Liver (tissue), 9 donors: ENCODE measurements around the gene CPNE4. TPM values are rescaled to one million over a fixed set of nuclear protein-coding genes. Genes with fewer than 3 reads are reported as not detected.

Experiments
- DNase-seq: peaks from one replicate; pipeline ENCODE4 v3.0.0-alpha.2; 2017; ENCODE audit warnings: low spot score
- H3K27ac ChIP-seq, 2 donors: one replicate each; pipeline ENCODE4 v1.7.0; 2013; ENCODE audit warnings: inconsistent platforms in 2 of 2, low read length in 2 of 2, control low read depth in 1 of 2, low read depth in 1 of 2, mild to moderate bottlenecking in 1 of 2
- H3K27me3 ChIP-seq, 4 donors: one replicate each; pipeline versions ENCODE4 v1.6.1 to v1.7.0; 2013; ENCODE audit warnings: low read length in 3 of 4, inconsistent platforms in 1 of 4, mild to moderate bottlenecking in 1 of 4, moderate library complexity in 1 of 4; ENCODE audit not compliant: control insufficient read depth in 4 of 4, insufficient read depth in 4 of 4
- H3K36me3 ChIP-seq, 4 donors: one replicate each; pipeline versions ENCODE4 v1.6.1 to v1.7.0; 2013; ENCODE audit warnings: low read length in 3 of 4, mild to moderate bottlenecking in 3 of 4, low read depth in 1 of 4, moderate library complexity in 1 of 4; ENCODE audit not compliant: control insufficient read depth in 4 of 4, insufficient read depth in 3 of 4
- H3K4me1 ChIP-seq, 4 donors: one replicate each; pipeline versions ENCODE4 v1.6.1 to v1.7.0; 2013; ENCODE audit warnings: low read length in 3 of 4, mild to moderate bottlenecking in 3 of 4, moderate library complexity in 1 of 4; ENCODE audit not compliant: control insufficient read depth in 4 of 4, insufficient read depth in 4 of 4
- H3K4me3 ChIP-seq, 3 donors: one replicate each; pipeline versions ENCODE4 v1.6.1 to v1.7.0; 2013; ENCODE audit warnings: low read length in 3 of 3, control low read depth in 1 of 3, low read depth in 1 of 3, mild to moderate bottlenecking in 1 of 3
- H3K9ac ChIP-seq, 2 donors: one replicate each; pipeline ENCODE4 v1.7.0; 2013; ENCODE audit warnings: low read length in 2 of 2, mild to moderate bottlenecking in 2 of 2, moderate library complexity in 2 of 2, control low read depth in 1 of 2, low read depth in 1 of 2
- H3K9me3 ChIP-seq, 4 donors: one replicate each; pipeline versions ENCODE4 v1.6.1 to v1.7.0; 2013; ENCODE audit warnings: low read length in 3 of 4; ENCODE audit not compliant: control insufficient read depth in 4 of 4
- ATF3 ChIP-seq: IDR thresholded peaks from 2 replicates; pipeline ENCODE4 v1.6.1; 2016; ENCODE audit warnings: antibody characterized with exemption
- CTCF ChIP-seq: fragments of 150-350 bp; IDR thresholded peaks from 2 replicates; pipeline ENCODE4 v1.5.1; 2017; ENCODE audit warnings: improper control_type of control experiment, low read depth, low read length; ENCODE audit not compliant: missing input control
- EGR1 ChIP-seq, 2 donors: IDR thresholded peaks; 2 replicates each; pipeline ENCODE4 v1.6.1; 2016 to 2018; ENCODE audit warnings: antibody characterized with exemption in 2 of 2, low read depth in 2 of 2
- FOXA1 ChIP-seq: IDR thresholded peaks from 2 replicates; pipeline ENCODE4 v1.6.1; 2016; ENCODE audit warnings: antibody characterized with exemption
- FOXA2 ChIP-seq: IDR thresholded peaks from 2 replicates; pipeline ENCODE4 v1.6.1; 2016; ENCODE audit warnings: antibody characterized with exemption
- GABPA ChIP-seq, 2 donors: IDR thresholded peaks in 1 of 2; conservative IDR thresholded peaks in 1 of 2; 2 replicates each; pipeline ENCODE4 v1.6.1; 2016; ENCODE audit warnings: antibody characterized with exemption in 2 of 2, mild to moderate bottlenecking in 1 of 2, moderate library complexity in 1 of 2
- HNF4A ChIP-seq, 2 donors: conservative IDR thresholded peaks; 2 replicates each; pipeline ENCODE4 v1.6.1; 2016; ENCODE audit warnings: antibody characterized with exemption in 2 of 2, mild to moderate bottlenecking in 2 of 2
- HNF4G ChIP-seq: IDR thresholded peaks from 2 replicates; pipeline ENCODE4 v1.6.1; 2016; ENCODE audit warnings: antibody characterized with exemption
- JUND ChIP-seq, 2 donors: IDR thresholded peaks; 2 replicates each; pipeline ENCODE4 v1.6.1; 2016; ENCODE audit warnings: antibody characterized with exemption in 2 of 2
- MAX ChIP-seq: IDR thresholded peaks from 2 replicates; pipeline ENCODE4 v1.6.1; 2016; ENCODE audit warnings: antibody characterized with exemption
- NR2F2 ChIP-seq: IDR thresholded peaks from 2 replicates; pipeline ENCODE4 v1.6.1; 2016; ENCODE audit warnings: antibody characterized with exemption
- RAD21 ChIP-seq, 2 donors: IDR thresholded peaks; 2 replicates each; pipeline ENCODE4 v1.6.1; 2016; ENCODE audit warnings: antibody characterized with exemption in 2 of 2, mild to moderate bottlenecking in 2 of 2
- REST ChIP-seq: IDR thresholded peaks from 2 replicates; pipeline ENCODE4 v1.6.1; 2016; ENCODE audit warnings: antibody characterized with exemption, mild to moderate bottlenecking
- RXRA ChIP-seq, 2 donors: IDR thresholded peaks; 2 replicates each; pipeline ENCODE4 v1.6.1; 2017 to 2018; ENCODE audit warnings: antibody characterized with exemption in 2 of 2, mild to moderate bottlenecking in 1 of 2
- SP1 ChIP-seq: IDR thresholded peaks from 2 replicates; pipeline ENCODE4 v1.6.1; 2018; ENCODE audit warnings: antibody characterized with exemption, mild to moderate bottlenecking
- TAF1 ChIP-seq: conservative IDR thresholded peaks from 2 replicates; pipeline ENCODE4 v1.6.1; 2016; ENCODE audit warnings: antibody characterized with exemption, mild to moderate bottlenecking
- YY1 ChIP-seq: IDR thresholded peaks from 2 replicates; pipeline ENCODE4 v1.6.1; 2016; ENCODE audit warnings: antibody characterized with exemption, mild to moderate bottlenecking
- ZBTB33 ChIP-seq: IDR thresholded peaks from 2 replicates; pipeline ENCODE4 v1.6.1; 2016; ENCODE audit warnings: antibody characterized with exemption
- WGBS: extraction: QIAGEN DNeasy Blood & Tissue Kit; methylation state at CpG from one replicate; pipeline ENCODE4 v1.1.7; 2013; 5-methylcytosine and 5-hydroxymethylcytosine counted together
- polyA plus RNA-seq, 2 donors: library from polyadenylated mRNA; stranded (reverse) in 1 of 2; unstranded in 1 of 2; fragments of 200-250 nt in 1 of 2; fragments of >200 nt in 1 of 2; fragmentation: Nextera tagmentation in 1 of 2; extraction: Ambion mirVana in 1 of 2; gene quantifications; one replicate each; pipeline versions ENCODE4 v1.2.1 to v1.2.3, GENCODE V29; 2013 to 2015
- total RNA-seq, 2 donors: library from RNA; depleted of rRNA; stranded (reverse); fragments of >200 nt; gene quantifications; one replicate each; pipeline ENCODE4 v1.2.3, GENCODE V29; 2014
- donor health status: healthy.
- donor health status: healthy.
- donor health status: healthy.
- donor health status: healthy.
- donor health status: healthy.

CPNE4 gene
- total and polyA plus RNA-seq, 4 donors = under 0.01 to 0.03 TPM; not detected in 2

GRCh38 chr3:131540821-131541220 is 494.0 kb downstream of the CPNE4 start:
- DNase-seq = no peak
- peaks cover 0 to 2% (median 0%) of the 10 kb centered on the region in 4 donors for H3K4me1 ChIP-seq
- no peak overlapping the region for H3K9ac ChIP-seq
- H3K9me3 ChIP-seq = peaks cover 0 to 4% (median 2%) of the 10 kb centered on the region in 4 donors
- no peaks in the 10 kb centered on the region for H3K36me3 ChIP-seq
- no peaks in the 10 kb centered on the region for H3K27me3 ChIP-seq
- H3K4me3 ChIP-seq = no peak overlapping the region
- H3K27ac ChIP-seq = no peak overlapping the region
- TF ChIP-seq RAD21 (IDR thresholded peaks at IDR 0.05) = no peak
- no peak for TF ChIP-seq ATF3
- TF ChIP-seq NR2F2 = no peak
- TF ChIP-seq SP1 = no peak
- no peak for TF ChIP-seq CTCF
- TF ChIP-seq TAF1 = no peak
- no peak for TF ChIP-seq REST
- TF ChIP-seq YY1 = no peak
- TF ChIP-seq HNF4A (conservative IDR thresholded peaks at IDR 0.05) = no peak
- no peak for TF ChIP-seq FOXA1
- TF ChIP-seq FOXA2 = no peak
- no peak for TF ChIP-seq HNF4G
- TF ChIP-seq ZBTB33 = no peak
- no peak for TF ChIP-seq EGR1 (IDR thresholded peaks at IDR 0.05; ENCODE audit: low read depth in 2 of 2)
- TF ChIP-seq JUND (IDR thresholded peaks at IDR 0.05) = no peak
- no peak for TF ChIP-seq MAX
- no peak for TF ChIP-seq RXRA (IDR thresholded peaks at IDR 0.05)
- no peak for TF ChIP-seq GABPA (IDR thresholded peaks at IDR 0.05 in 1 of 2, conservative IDR thresholded peaks at IDR 0.05 in 1 of 2)
- 89% methylated on average over 2 of the region's 2 CpGs for WGBS
